NOMO-1 (cell line): ENCODE results near the gene CD7.

ENCODE experiments used
- DNase-seq, 2 experiments: peaks; one replicate each; lab custom pipeline; 2025; ENCODE audit not compliant: unreplicated experiment in 2 of 2; lab: John Stamatoyannopoulos, UW

Gene CD7

GRCh38 chr17:82329683-82330321 lies 12.4 kb upstream of the CD7 start:
- no peak for DNase-seq

GRCh38 chr17:82328994-82329507 lies 11.6 kb upstream of the CD7 start:
- no peak for DNase-seq

- DNase-seq, result no peak
These were observed 11.0 kb upstream of the CD7 start for GRCh38 chr17:82328141-82328993.

- no peak for DNase-seq
These were observed 10.3 kb upstream of the CD7 start for GRCh38 chr17:82327757-82328140.

GRCh38 chr17:82327289-82327688 lies 9.9 kb upstream of the CD7 start:
- no peak for DNase-seq

GRCh38 chr17:82325286-82326180 lies 8.1 kb upstream of the CD7 start:
- no peak for DNase-seq

GRCh38 chr17:82324566-82325285 lies 7.3 kb upstream of the CD7 start:
- DNase-seq, result no peak

GRCh38 chr17:82323514-82324234 lies 6.3 kb upstream of the CD7 start:
- no peak for DNase-seq

GRCh38 chr17:82322526-82323453 lies 5.4 kb upstream of the CD7 start:
- no peak for DNase-seq

- no peak for DNase-seq
These were observed 4.6 kb upstream of the CD7 start for GRCh38 chr17:82321947-82322466.

- DNase-seq, result no peak
These were observed 3.8 kb upstream of the CD7 start for GRCh38 chr17:82320956-82321927.

- DNase-seq, result no peak
These were observed 2.9 kb upstream of the CD7 start for GRCh38 chr17:82320140-82320840.

- DNase-seq, result no peak
These were observed 2.2 kb upstream of the CD7 start for GRCh38 chr17:82319619-82320062.

- no peak for DNase-seq
These were observed 1.6 kb upstream of the CD7 start for GRCh38 chr17:82318772-82319606.

GRCh38 chr17:82318169-82318498 lies 726 bp upstream of the CD7 start:
- DNase-seq, result no peak
